ENCODE measurements around the gene RGS16.

RGS16 gene

DNA sequence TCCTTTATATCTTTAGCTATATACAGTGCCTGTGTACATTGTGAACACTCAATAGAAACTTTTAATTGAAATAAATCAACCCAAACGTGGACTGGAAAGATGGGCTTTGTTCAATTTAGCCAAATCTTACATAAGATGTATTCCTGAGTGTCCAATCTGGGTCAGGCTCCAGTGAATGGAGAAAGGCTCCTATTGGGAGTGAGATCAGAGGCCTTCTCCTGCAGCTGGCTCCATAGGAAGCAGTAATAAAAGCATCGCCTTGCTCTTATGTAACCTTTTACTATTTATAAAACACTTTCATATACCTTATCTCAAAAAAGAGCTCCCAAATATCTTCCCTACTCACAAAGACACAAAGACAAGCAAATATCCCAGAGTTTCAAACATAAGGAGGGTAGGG lies 24.9 kb upstream of the RGS16 start:
- DNase-seq = no peak

- no peak for DNase-seq
These were observed 24.5 kb upstream of the RGS16 start for GRCh38 chr1:182628657-182629056.

DNA sequence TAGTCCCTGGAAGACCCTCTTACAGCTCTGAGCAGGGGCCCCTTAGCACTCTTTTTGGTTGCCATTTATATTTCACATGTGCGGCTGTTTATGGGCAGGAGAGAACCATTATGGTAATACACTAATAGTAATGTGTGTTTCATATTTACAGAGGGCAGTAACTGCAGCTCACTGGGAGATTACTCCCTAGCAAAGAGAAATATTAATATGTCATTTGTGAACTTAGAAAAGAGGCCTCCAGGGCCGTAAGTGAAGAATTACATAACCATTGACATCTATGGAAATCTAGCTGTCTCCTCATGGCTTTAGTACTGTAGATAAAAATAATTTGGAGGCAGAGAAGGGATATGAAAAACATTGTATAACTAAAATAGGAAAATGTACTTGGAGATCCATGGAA lies 23.4 kb upstream of the RGS16 start:
- DNase-seq = no peak

- no peak for DNase-seq
These were observed 22.3 kb upstream of the RGS16 start for GRCh38 chr1:182626527-182626926.

GRCh38 chr1:182625719-182626504 lies 21.7 kb upstream of the RGS16 start:
- DNase-seq = no peak

DNA sequence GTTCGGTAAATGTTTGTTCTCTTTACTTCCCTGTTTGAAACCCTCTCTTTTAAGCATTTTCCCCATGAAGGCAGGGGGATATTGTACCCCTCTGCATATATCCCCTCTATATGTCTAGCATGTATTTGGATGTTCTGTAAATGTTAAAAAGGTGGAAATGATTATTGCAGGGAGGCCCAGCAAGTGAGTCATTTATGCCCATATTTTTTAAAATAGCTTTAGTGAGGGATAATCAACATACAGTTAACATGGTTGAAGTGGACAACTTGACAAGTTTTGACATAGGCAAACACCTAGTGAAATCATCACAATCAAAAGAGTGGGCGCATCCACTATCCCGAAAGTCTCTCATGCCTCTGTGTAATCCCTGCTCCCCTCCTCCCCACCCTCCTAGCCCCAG lies 20.8 kb upstream of the RGS16 start:
- DNase-seq = no peak

GRCh38 chr1:182624577-182624976 lies 20.4 kb upstream of the RGS16 start:
- DNase-seq = peak; percentile 20

- DNase-seq = peak; percentile 50
These were observed 18.8 kb upstream of the RGS16 start for GRCh38 chr1:182622901-182623528.

DNA sequence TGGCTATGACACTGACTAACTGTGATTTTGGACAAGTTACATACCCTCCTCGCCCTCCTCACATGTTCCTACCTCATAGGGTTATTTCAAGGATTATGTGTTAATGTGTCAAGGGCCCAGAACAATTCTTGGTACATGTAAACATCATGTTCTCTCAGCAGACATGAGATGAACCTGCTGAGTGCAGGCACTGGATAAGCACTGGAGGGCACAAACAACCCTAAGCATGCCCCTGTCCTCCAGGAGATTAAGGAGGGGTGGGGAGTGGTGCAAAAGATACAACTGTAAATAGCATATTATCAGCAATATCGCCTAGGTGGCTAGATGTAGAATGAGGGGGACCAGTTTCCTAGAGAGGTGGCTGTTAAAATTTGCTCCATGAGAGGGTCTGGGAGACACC lies 17.7 kb upstream of the RGS16 start:
- DNase-seq = no peak

- no peak for DNase-seq
These were observed 16.9 kb upstream of the RGS16 start for GRCh38 chr1:182620924-182621585.

DNA sequence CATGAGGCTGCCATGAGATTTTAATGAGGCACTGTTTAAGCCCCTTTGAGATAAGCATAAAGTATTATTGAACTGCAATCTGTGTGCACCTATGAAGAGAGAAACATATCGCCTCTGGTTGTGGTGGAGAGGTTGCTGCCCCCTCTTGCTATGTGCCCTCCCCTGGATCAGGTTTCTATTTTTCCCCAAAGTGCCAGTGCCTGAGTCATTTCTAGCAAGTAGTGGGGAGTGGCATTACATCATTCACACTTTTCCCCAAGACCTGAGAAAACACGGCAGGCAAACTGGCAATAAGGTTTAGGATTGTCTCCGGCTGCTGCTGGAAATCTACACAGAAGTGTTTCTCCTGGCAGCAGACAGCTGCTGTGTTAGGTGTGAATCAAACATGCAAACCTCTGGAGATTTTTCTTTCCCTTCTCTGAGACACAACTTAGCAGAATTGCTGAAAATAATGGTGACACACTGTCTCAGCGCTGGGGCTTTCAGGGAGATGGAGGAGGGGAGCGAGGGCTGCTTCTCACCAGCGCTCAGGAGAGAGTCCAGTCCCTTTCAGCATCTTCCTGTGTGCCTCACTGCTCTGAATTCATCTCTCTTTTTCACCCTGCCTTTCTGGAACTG lies 13.7 kb upstream of the RGS16 start:
- no peak for DNase-seq

GRCh38 chr1:182617014-182617429 lies 12.8 kb upstream of the RGS16 start:
- no peak for DNase-seq

DNA sequence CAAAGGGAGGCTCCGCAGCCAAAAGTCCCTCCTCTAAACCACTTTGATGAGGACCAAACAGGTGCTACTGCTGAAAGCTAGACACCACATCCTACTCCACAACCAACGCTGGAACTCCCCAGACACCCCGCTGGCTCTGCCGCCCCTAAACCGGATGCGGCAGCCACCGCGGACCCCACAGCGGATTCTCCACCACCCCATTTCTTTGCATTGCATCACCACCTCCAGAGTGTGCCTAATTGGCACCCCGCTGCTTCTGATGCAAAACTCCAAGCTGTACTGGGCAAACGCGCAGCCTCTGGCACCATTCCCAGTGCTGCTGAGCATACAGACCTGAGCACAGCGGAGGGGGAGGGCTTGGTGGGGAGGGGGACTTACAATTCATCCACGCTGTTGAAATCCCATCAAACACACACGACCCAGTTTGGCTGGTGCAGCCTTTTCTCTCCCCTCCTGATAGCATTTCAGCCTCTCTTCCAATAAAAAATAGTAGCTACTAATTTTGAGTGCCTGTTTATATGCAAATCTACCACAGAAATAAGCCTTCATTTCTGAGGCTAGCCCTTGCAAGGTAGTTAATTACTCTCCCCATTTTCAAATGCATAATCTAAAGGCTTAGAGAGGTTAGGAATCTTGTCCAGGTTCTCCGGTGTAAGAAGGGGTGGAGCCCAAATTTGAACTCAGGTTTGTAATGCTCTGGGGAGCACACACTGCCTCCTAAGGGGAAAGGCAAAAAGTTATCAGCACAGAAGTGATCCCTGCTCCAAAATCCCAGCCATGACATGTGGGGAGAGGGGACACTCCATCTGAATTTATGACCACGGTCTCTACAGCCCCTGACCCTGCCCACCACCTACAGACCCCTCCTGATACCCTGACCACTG lies 12.2 kb upstream of the RGS16 start:
- no peak for DNase-seq

GRCh38 chr1:182615468-182616129 lies 11.4 kb upstream of the RGS16 start:
- DNase-seq = no peak

DNA sequence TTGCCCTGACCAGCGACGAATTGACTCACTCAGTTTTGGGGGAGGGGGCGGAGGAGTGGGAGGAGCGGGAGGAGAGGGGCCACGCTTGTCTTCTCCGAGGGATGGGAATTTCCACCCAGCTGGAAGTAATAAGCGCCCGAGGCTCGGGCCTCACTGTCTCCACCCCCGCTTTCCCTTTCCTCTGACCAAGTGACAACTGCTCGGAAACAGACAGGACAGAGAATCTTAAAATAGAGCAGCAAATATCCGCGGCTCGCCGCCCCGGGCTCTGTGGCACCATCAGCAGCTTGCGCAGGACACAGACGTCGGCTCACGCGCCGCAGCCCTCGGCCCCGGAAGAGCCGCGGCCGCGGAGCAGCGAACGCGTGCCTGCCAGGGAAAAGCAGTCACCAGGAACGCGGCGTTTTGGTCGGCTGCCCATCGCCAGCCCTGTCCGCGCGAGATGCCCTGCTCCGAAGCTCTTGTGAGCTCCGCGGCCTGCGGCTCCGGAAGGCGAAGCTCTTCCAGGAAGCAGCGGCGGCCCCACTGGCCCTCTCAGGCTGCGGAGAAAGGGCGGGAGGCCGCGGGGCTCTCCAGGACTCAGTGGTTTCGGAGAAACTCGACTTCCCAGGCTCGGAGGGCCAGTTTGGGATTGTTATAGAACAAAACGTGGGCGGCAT lies 10.7 kb upstream of the RGS16 start:
- DNase-seq = peak; percentile 95

GRCh38 chr1:182611787-182612186 lies 7.6 kb upstream of the RGS16 start:
- DNase-seq = no peak

- no peak for DNase-seq
These were observed 7.1 kb upstream of the RGS16 start for GRCh38 chr1:182611326-182611725.

- DNase-seq = no peak
These were observed 6.5 kb upstream of the RGS16 start for GRCh38 chr1:182610606-182611194.

DNA sequence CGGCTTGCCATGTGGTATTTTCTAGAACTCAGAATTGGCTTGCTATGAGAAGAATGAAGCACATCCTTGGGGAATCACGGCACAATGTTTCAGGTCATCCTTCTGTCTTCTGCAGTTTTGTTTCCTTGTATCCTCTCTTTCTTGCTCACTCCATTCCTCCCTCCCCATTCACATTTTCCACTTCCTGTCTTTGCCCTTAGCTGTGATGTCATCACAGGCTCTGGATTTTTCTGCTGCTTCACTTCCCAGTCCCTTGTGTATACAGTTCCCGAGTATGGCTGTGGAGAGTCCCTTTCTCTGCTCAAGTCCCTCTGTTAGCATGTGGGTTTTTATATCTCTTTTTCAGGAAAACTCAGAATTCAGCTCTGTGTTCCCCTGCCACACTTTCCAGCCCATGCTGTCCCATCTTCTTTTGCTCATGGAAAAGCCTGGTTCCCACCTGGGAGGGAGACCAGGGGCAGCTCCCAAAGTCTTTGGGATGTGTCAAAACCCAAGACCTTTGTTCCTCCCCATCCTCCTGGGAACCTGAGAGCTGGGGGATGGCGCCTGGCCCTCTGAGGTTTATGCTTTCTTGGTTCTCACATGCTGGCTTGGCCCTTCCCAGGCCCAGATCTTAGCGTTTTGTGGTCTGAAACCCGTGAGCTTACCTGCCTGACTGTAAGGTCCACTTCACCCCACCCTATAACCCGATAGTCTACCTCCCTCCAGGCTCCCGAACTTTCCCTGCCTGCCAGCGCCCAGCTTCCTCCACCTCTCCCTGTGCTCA lies 4.8 kb upstream of the RGS16 start:
- DNase-seq = peak; percentile 76

DNA sequence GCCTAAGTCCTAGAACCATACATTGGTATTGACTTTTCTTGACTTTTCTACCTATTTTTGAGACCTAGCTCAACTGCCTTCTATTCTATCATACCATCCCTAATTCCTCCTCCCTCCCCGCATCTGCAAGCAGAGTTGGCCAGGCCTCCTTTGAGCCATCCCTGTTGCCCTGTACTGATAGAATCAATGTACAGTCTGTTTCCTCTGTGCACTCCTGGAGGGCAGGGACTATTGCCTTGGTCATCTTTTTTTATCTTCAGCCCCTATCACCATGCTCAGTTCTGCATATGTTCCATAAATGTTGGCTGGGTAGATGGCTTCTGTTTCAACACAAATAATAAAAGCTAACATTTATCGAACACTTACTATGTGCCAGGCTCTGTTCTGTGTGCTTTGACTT lies 4.0 kb upstream of the RGS16 start:
- DNase-seq = no peak
